Measurements from ENCODE around the gene MFN2.
"Not testable (repeated sequence)": the region's sequence is repeated elsewhere in the genome, so short reads cannot be mapped to it uniquely, and the experiment has no call there.

MFN2 gene

DNA sequence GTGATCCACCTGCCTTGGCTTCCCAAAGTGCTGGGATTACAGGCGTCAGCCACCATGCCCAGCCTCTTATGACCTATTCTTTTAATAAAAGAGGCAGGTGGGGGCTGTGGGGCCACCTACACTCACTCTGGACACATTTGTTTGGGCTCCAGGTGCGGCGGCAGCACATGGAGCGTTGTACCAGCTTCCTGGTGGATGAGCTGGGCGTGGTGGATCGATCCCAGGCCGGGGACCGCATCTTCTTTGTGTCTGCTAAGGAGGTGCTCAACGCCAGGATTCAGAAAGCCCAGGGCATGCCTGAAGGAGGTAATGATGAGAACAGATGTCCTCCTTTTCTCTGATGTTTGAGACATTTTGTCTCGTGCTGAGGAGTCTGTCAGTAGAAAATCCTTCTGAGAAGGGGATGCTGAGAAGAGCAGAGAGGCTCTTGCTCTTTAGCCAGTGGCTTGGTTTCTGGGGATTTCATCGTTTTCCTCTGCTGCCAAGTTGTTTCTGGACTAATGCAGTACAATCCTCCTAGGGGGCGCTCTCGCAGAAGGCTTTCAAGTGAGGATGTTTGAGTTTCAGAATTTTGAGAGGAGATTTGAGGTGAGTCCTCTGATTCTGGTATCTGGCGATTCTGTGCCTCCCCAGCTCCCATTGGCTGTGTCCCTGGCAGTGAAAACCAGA is 21.1 kb downstream of the MFN2 start:
- H3K4me3 Mint-ChIP-seq: no peak overlapping the region
- H3K9me3 Mint-ChIP-seq: no peaks in the 10 kb centered on the region
- peaks cover 55% of the 10 kb centered on the region for H3K36me3 Mint-ChIP-seq (ENCODE audit: low read depth)
- H3K27ac Mint-ChIP-seq: peak overlapping the region; percentile 36
- no peaks in the 10 kb centered on the region for H3K27me3 Mint-ChIP-seq (ENCODE audit: low read depth)
- peaks cover 8% of the 10 kb centered on the region for H3K4me1 Mint-ChIP-seq (ENCODE audit: low read depth)

DNA sequence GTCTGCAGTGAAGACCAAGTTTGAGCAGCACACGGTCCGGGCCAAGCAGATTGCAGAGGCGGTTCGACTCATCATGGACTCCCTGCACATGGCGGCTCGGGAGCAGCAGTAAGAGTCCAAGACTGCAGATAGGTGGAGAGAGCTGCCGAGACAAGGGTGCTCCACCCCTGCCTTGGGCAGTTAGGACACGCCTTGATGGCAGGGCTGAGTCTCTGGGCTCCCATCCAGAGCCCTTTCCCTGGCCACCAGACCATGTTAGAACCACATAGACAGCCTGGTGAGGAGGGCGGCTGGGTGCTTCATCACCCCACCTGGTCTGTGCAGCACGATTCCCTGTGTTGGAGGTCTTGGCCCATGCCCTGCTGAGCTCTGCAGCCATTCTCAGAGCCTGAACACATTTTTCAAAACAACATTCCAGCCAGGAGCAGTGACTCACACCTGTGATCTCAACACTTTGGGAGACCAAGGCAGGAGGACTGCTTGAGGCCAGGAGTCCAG is 21.8 kb downstream of the MFN2 start:
- Mint-ChIP-seq H3K9me3 (no peaks in the 10 kb centered on the region), H3K27ac (no peak overlapping the region), H3K27me3 (ENCODE audit: low read depth) (no peaks in the 10 kb centered on the region), H3K4me1 (ENCODE audit: low read depth) (peaks cover 8% of the 10 kb centered on the region), H3K36me3 (ENCODE audit: low read depth) (peaks cover 54% of the 10 kb centered on the region), H3K4me3 (no peak overlapping the region)

- H3K27ac Mint-ChIP-seq: no peak overlapping the region
- no peak overlapping the region for H3K4me3 Mint-ChIP-seq
- H3K9me3 Mint-ChIP-seq: no peaks in the 10 kb centered on the region
- peaks cover 8% of the 10 kb centered on the region for H3K4me1 Mint-ChIP-seq (ENCODE audit: low read depth)
- H3K36me3 Mint-ChIP-seq (ENCODE audit: low read depth): peaks cover 57% of the 10 kb centered on the region
- H3K27me3 Mint-ChIP-seq (ENCODE audit: low read depth): no peaks in the 10 kb centered on the region
These were observed 23.5 kb downstream of the MFN2 start for GRCh38 chr1:12003762-12004161.

GRCh38 chr1:12005488-12006166 is 25.4 kb downstream of the MFN2 start:
- Mint-ChIP-seq H3K9me3 (no peaks in the 10 kb centered on the region), H3K4me1 (ENCODE audit: low read depth) (peaks cover 12% of the 10 kb centered on the region), H3K36me3 (ENCODE audit: low read depth) (peaks cover 64% of the 10 kb centered on the region), H3K4me3 (no peak overlapping the region), H3K27ac (peak overlapping the region; percentile 41), H3K27me3 (ENCODE audit: low read depth) (no peaks in the 10 kb centered on the region)

GRCh38 chr1:12006167-12006921 is 26.1 kb downstream of the MFN2 start:
- Mint-ChIP-seq H3K9me3 (no peaks in the 10 kb centered on the region), H3K4me3 (no peak overlapping the region), H3K27me3 (ENCODE audit: low read depth) (no peaks in the 10 kb centered on the region), H3K4me1 (ENCODE audit: low read depth) (peaks cover 13% of the 10 kb centered on the region), H3K36me3 (ENCODE audit: low read depth) (peaks cover 65% of the 10 kb centered on the region), H3K27ac (no peak overlapping the region)

GRCh38 chr1:12007204-12007603 is 27.0 kb downstream of the MFN2 start:
- Mint-ChIP-seq H3K9me3 (no peaks in the 10 kb centered on the region), H3K4me3 (no peak overlapping the region), H3K4me1 (ENCODE audit: low read depth) (peaks cover 13% of the 10 kb centered on the region), H3K27me3 (ENCODE audit: low read depth) (no peaks in the 10 kb centered on the region), H3K36me3 (ENCODE audit: low read depth) (peaks cover 67% of the 10 kb centered on the region), H3K27ac (no peak overlapping the region)

GRCh38 chr1:12008355-12008754 is 28.1 kb downstream of the MFN2 start:
- Mint-ChIP-seq H3K4me1 (ENCODE audit: low read depth) (peaks cover 25% of the 10 kb centered on the region), H3K36me3 (ENCODE audit: low read depth) (peaks cover 67% of the 10 kb centered on the region)
- H3K27ac Mint-ChIP-seq; H3K27me3 Mint-ChIP-seq (ENCODE audit: low read depth); H3K4me3 Mint-ChIP-seq; H3K9me3 Mint-ChIP-seq: not testable (repeated sequence)

DNA sequence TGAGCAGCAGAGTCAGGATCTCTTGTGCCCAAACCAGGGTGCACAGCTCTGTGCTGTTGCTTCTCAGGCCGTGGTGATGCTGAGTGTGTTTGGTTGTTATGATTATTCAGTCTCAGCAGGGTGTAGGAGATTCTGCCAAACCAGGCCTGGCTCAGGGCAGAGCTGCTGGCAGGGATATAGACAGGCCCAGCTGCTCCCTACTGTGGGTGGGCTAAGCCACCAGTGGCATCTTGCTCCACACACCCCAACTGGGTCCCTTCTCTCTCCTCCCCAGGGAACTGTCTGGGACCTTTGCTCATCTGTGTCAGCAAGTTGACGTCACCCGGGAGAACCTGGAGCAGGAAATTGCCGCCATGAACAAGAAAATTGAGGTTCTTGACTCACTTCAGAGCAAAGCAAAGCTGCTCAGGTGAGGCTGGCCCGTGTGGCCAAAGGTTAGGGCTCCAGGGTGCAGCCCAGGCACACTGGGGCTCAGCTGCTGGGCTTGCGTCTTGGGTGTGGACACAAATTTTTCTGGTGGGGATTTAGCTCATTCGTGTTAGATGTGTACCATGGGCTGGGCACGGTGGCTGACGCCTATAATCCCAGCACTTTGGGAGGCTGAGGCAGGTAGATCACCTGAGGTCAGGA is 29.2 kb downstream of the MFN2 start:
- Mint-ChIP-seq H3K9me3 (no peaks in the 10 kb centered on the region), H3K27ac (no peak overlapping the region), H3K36me3 (ENCODE audit: low read depth) (peaks cover 63% of the 10 kb centered on the region)

GRCh38 chr1:12010746-12011570 is 30.7 kb downstream of the MFN2 start:
- no peak overlapping the region for H3K4me3 Mint-ChIP-seq
- no peaks in the 10 kb centered on the region for H3K9me3 Mint-ChIP-seq
- H3K36me3 Mint-ChIP-seq (ENCODE audit: low read depth): peaks cover 54% of the 10 kb centered on the region
- peak overlapping the region; percentile 15 for H3K27ac Mint-ChIP-seq
- H3K4me1 Mint-ChIP-seq (ENCODE audit: low read depth): peaks cover 34% of the 10 kb centered on the region
- no peaks in the 10 kb centered on the region for H3K27me3 Mint-ChIP-seq (ENCODE audit: low read depth)

More for the DNA sequence above, 29.2 kb downstream of the MFN2 start:
- no peak overlapping the region for H3K4me3 Mint-ChIP-seq
- H3K27me3 Mint-ChIP-seq (ENCODE audit: low read depth): no peaks in the 10 kb centered on the region
- peaks cover 33% of the 10 kb centered on the region for H3K4me1 Mint-ChIP-seq (ENCODE audit: low read depth)

DNA sequence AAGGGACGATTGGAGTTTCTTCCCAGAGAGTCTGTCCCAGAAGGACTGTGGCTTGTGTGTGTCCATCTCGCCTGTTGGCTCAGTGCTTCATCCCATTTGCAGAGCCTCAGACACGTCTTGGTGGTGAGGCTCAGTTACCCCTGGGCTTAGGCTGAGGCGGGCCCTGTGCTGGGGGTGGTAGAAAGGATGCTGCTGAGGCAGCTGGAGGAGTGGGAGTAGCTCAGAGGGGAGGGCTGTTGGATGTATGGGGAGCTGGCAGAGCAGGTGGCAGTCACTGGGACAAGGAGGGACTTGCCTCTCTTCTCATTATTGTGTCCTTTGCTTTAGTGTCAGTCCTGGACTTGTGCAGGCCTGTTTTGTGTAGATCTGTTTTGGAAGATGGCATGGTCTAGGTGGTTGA is 31.8 kb downstream of the MFN2 start:
- Mint-ChIP-seq H3K4me3 (peak overlapping the region; percentile 18), H3K27me3 (ENCODE audit: low read depth) (no peaks in the 10 kb centered on the region), H3K36me3 (ENCODE audit: low read depth) (peaks cover 51% of the 10 kb centered on the region), H3K9me3 (no peaks in the 10 kb centered on the region), H3K4me1 (ENCODE audit: low read depth) (peaks cover 38% of the 10 kb centered on the region), H3K27ac (peak overlapping the region; percentile 85)

DNA sequence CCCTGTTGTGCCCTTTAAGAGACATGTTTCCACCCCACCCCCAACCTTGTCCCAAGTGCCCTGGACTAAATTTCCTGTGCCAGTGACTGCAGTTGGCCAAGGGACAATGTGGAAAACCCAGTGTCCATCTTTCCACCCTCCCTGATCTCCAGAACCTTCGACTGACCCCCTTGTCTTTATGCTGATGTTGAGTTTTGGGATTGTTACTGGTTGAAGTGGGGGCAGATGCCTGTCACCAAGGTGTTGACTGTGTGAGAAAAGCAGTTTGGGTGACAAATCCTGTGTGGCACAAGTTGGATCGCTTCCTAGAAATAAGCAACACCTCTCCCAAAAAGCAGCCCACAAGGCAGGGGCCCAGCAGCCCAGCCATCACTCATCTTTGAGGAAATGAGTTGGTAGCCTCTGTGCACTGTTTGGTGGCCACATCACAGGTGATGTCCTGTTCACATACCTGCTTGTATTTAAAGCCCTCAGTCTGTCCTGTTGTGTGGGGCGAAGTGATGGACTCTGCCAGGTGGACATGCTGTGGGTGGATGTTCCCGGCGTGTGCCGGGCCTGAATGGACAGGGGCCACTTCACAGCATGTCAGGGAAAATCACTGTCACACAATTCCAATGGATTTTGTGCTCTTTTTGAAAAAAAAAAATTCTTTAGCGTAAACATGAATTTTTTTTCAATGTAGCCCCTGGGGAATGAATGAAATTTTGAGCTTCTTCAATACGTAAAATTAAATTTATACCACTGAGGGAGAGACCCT is 32.5 kb downstream of the MFN2 start:
- no peak overlapping the region for H3K4me3 Mint-ChIP-seq
- H3K4me1 Mint-ChIP-seq (ENCODE audit: low read depth): peaks cover 38% of the 10 kb centered on the region
- no peaks in the 10 kb centered on the region for H3K9me3 Mint-ChIP-seq
- peak overlapping the region; percentile 85 for H3K27ac Mint-ChIP-seq
- H3K27me3 Mint-ChIP-seq (ENCODE audit: low read depth): no peaks in the 10 kb centered on the region
- peaks cover 45% of the 10 kb centered on the region for H3K36me3 Mint-ChIP-seq (ENCODE audit: low read depth)

DNA sequence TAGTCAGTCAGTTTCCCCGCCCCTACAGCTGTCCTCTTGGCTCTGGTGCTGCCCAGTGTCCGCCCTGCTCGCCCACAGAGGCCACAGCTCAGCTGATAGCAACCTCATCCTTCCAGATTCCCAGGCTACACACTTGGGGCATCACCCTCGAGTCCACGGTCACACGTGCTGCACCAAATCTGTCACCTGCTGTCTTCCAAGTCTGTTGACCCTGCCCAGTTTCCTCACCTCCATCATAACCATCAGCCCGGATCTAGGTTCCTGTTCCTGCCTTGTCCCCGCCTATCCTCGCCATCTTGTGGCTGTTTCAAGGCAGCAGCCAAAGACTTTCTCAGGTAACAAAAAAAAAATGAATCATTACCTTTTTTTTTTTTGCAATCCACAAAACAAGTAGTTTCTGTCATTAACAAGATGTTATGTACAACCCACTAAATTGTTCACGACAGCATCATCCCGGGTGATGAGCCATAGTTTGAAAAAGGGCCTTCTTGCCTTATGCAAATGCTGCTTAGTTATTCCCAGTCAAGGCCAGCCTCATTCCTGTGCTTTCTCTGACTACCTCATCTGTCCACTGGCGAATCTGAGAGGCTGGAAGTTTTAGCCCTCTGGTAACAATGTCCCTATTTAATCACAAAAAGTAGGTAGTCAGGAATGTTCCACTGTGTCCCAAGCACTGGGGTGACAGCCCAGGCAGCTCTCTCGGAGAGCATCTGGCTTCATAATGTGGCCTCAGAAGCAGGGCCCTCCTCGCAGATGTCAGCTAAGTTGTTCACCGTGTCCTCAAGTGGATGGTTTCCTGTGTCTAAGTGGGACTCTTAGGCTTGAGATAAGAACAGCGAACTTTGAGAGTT is 34.1 kb downstream of the MFN2 start:
- no peaks in the 10 kb centered on the region for H3K9me3 Mint-ChIP-seq
- H3K27me3 Mint-ChIP-seq (ENCODE audit: low read depth): no peaks in the 10 kb centered on the region
- H3K27ac Mint-ChIP-seq: peak overlapping the region; percentile 85
- peak overlapping the region; percentile 37 for H3K4me3 Mint-ChIP-seq
- H3K4me1 Mint-ChIP-seq (ENCODE audit: low read depth): peaks cover 38% of the 10 kb centered on the region
- peaks cover 37% of the 10 kb centered on the region for H3K36me3 Mint-ChIP-seq (ENCODE audit: low read depth)

Measured in T-helper 1 cell treated with Interleukin-12 subunit alpha and Interleukin-12 subunit beta and Interleukin-4 antibody, amounts not matched to agents 30 μg/mL and 1 μg/mL, for 36 hours (primary cell).